ENCODE data around the gene ASCC1.

The ASCC1 gene

GRCh38 chr10:72088889-72089575 lies 127.0 kb downstream of the ASCC1 start:
- H3K9ac ChIP-seq = no peak overlapping the region
- no peak for TF ChIP-seq CTCF (IDR thresholded peaks at IDR 0.05)
- no peak overlapping the region for H2AFZ ChIP-seq
- H3K79me2 ChIP-seq = no peaks in the 10 kb centered on the region
- H3K4me1 ChIP-seq = peaks cover 10% of the 10 kb centered on the region
- no peaks in the 10 kb centered on the region for H3K36me3 ChIP-seq (ENCODE audit: control insufficient read depth, insufficient read depth, low read length)
- no peaks in the 10 kb centered on the region for H3K9me3 ChIP-seq (ENCODE audit: control insufficient read depth, low read length)
- H3K4me3 ChIP-seq (ENCODE audit: low read depth, low read length) = no peak overlapping the region
- no peak overlapping the region for H3K4me2 ChIP-seq (ENCODE audit: low read length)
- no peak overlapping the region for H3K27ac ChIP-seq
- H3K27me3 ChIP-seq (ENCODE audit: control insufficient read depth, insufficient read depth, low read length) = no peaks in the 10 kb centered on the region

- peak within 1 kb of the TSS; percentile 53 for H3K4me2 ChIP-seq (ENCODE audit: low read length)
- H3K9ac ChIP-seq = no peak within 1 kb of the TSS
- no peak for TF ChIP-seq CTCF (IDR thresholded peaks at IDR 0.05)
- peak within 1 kb of the TSS; percentile 40 for H3K4me3 ChIP-seq (ENCODE audit: low read depth, low read length)
- H3K4me1 ChIP-seq = peaks cover 10% of the 10 kb centered on the region
- H3K9me3 ChIP-seq (ENCODE audit: control insufficient read depth, low read length) = no peaks in the 10 kb centered on the region
- no peaks in the 10 kb centered on the region for H3K36me3 ChIP-seq (ENCODE audit: control insufficient read depth, insufficient read depth, low read length)
- H3K27ac ChIP-seq = no peak within 1 kb of the TSS
- H3K79me2 ChIP-seq = no peaks in the 10 kb centered on the region
- peak within 1 kb of the TSS; percentile 70 for H2AFZ ChIP-seq
- no peaks in the 10 kb centered on the region for H3K27me3 ChIP-seq (ENCODE audit: control insufficient read depth, insufficient read depth, low read length)
Measured at GRCh38 chr10:72087969-72088888, 127.8 kb downstream of the ASCC1 start, which contains the start of gene SPOCK2. SPOCK2 (minus strand) TSS chr10:72088551; CDS start chr10:72088328, 223 bp downstream.

DNA sequence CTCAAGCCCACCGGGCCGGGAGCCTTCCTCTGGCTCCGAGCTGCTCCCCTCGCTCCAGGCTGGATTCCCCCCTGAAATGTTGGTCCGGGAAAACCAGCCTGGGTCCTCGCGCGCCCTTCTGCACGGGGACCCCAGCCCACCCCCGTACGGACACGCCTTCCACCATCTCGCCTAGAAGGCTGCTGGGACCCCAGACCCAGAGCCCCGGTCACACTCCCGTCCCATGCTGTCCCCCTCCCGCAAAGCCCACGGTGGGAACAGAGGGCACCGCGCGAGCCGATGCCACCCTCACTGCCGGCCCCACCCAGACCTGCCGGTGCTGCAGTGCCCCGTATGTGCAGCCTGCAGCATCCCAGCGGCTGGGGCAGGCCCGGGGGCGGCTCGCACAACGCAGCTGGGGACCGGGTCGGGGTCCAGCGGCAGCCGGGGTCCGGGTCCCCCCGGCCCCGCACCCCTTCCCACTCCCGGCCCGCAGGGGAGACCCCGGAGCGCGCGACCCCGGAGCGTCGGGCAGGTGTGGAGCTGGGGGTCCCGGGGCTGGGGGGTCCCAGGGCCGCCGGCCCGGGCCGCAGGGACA lies 128.6 kb downstream of the ASCC1 start:
- H3K36me3 ChIP-seq (ENCODE audit: control insufficient read depth, insufficient read depth, low read length) = no peaks in the 10 kb centered on the region
- H3K9ac ChIP-seq = no peak overlapping the region
- TF ChIP-seq CTCF (IDR thresholded peaks at IDR 0.05) = no peak
- H3K27ac ChIP-seq = no peak overlapping the region
- H2AFZ ChIP-seq = no peak overlapping the region
- H3K4me3 ChIP-seq (ENCODE audit: low read depth, low read length) = no peak overlapping the region
- no peaks in the 10 kb centered on the region for H3K79me2 ChIP-seq
- H3K9me3 ChIP-seq (ENCODE audit: control insufficient read depth, low read length) = no peaks in the 10 kb centered on the region
- no peak overlapping the region for H3K4me2 ChIP-seq (ENCODE audit: low read length)
- no peaks in the 10 kb centered on the region for H3K27me3 ChIP-seq (ENCODE audit: control insufficient read depth, insufficient read depth, low read length)
- H3K4me1 ChIP-seq = peaks cover 10% of the 10 kb centered on the region

GRCh38 chr10:72086466-72087391 lies 129.3 kb downstream of the ASCC1 start:
- no peak for TF ChIP-seq CTCF (IDR thresholded peaks at IDR 0.05)
- H2AFZ ChIP-seq = no peak overlapping the region
- no peak overlapping the region for H3K9ac ChIP-seq
- peak overlapping the region; percentile 19 for H3K27ac ChIP-seq
- no peaks in the 10 kb centered on the region for H3K9me3 ChIP-seq (ENCODE audit: control insufficient read depth, low read length)
- H3K27me3 ChIP-seq (ENCODE audit: control insufficient read depth, insufficient read depth, low read length) = no peaks in the 10 kb centered on the region
- H3K4me2 ChIP-seq (ENCODE audit: low read length) = no peak overlapping the region
- no peaks in the 10 kb centered on the region for H3K79me2 ChIP-seq
- H3K36me3 ChIP-seq (ENCODE audit: control insufficient read depth, insufficient read depth, low read length) = no peaks in the 10 kb centered on the region
- no peak overlapping the region for H3K4me3 ChIP-seq (ENCODE audit: low read depth, low read length)
- peaks cover 10% of the 10 kb centered on the region for H3K4me1 ChIP-seq

All from parathyroid adenoma (tissue), 2 donors.